K562 (cell line): ENCODE results near the gene HDHD3. TPM values are rescaled to one million over a fixed set of nuclear protein-coding genes. Genes with fewer than 3 reads are reported as not detected.
A peak's percentile ranks its signal among the peaks of the same experiment; 100 is the strongest.

Experiments
- ATAC-seq: fragments of 200-7000 bp; cut with Tn5 transposase; 3 replicates; pipeline ENCODE4 v1.9.1; 2020; ENCODE audit warnings: moderate library complexity
- BruUV-seq: library from RNA; stranded (reverse); fragments of 400-500 nt; replicated peaks from 2 replicates; lab custom pipeline; 2021; lab: Mats Ljungman, UMichigan
- CTCF ChIA-PET: fragments of 300-600 bp; formaldehyde crosslinking; extraction: SDS; loops from one replicate; lab custom pipeline; 2021; ENCODE audit warnings: low intra/inter-chr PET ratio; lab: Yijun Ruan, JAX
- POLR2A ChIA-PET: fragments of 300-600, 350-650 bp; sonication (Branson Sonifier 250); formaldehyde crosslinking; extraction: SDS; loops from one replicate; lab custom pipeline; 2021; ENCODE audit warnings: antibody characterized with exemption, inconsistent platforms; lab: Yijun Ruan, JAX
- DNase-seq, 4 experiments: peaks; one replicate each; pipeline versions ENCODE4 v3.0.0 to v3.0.0-alpha.2; 2011 to 2018; ENCODE audit warnings: low spot score in 3 of 4, mixed read lengths in 3 of 4; ENCODE audit errors: extremely low read depth in 1 of 4
- FAIRE-seq: peaks from 2 replicates; lab custom pipeline; 2011; peaks lifted over from hg19 to GRCh38; lab: Jason Lieb, UNC
- H2AFZ ChIP-seq: 2 replicates; pipeline ENCODE4 v1.6.0; 2011; ENCODE audit warnings: low read depth, low read length, control low read depth, inconsistent platforms
- H3K27ac ChIP-seq: fragments of 200-600 bp; 3 replicates; pipeline ENCODE4 v1.8.0; 2011; ENCODE audit warnings: low read depth, mild to moderate bottlenecking, control low read depth, inconsistent platforms, low read length, moderate library complexity, mixed read lengths; ENCODE audit errors: extremely low read depth
- H3K27me3 ChIP-seq, 2 experiments: fragments of 300-600 bp in 1 of 2; 2 replicates in 1 of 2; 3 replicates in 1 of 2; pipeline versions ENCODE4 v1.6.0 to v1.8.0; 2011; ENCODE audit warnings: inconsistent platforms in 2 of 2, low read length in 2 of 2, mild to moderate bottlenecking in 1 of 2, mixed read lengths in 1 of 2, moderate library complexity in 1 of 2; ENCODE audit not compliant: control insufficient read depth in 2 of 2, insufficient read depth in 2 of 2
- H3K36me3 ChIP-seq: fragments of 300-600 bp; 3 replicates; pipeline ENCODE4 v1.8.0; 2011; ENCODE audit warnings: mild to moderate bottlenecking, low read length, inconsistent platforms; ENCODE audit not compliant: control insufficient read depth, insufficient read depth
- H3K4me1 ChIP-seq, 2 experiments: fragments of 200-600 bp in 1 of 2; replicated peaks in 1 of 2; 2 replicates in 1 of 2; 3 replicates in 1 of 2; pipeline versions ENCODE4 v1.5.1 to v1.8.0; 2011; ENCODE audit warnings: inconsistent platforms in 2 of 2, low read length in 2 of 2, mild to moderate bottlenecking in 1 of 2, mixed read lengths in 1 of 2, moderate library complexity in 1 of 2; ENCODE audit not compliant: control insufficient read depth in 2 of 2, insufficient read depth in 2 of 2
- H3K4me2 ChIP-seq: 2 replicates; pipeline ENCODE4 v1.6.1; 2011; ENCODE audit warnings: low read length, control low read depth, inconsistent platforms, mixed read lengths; ENCODE audit not compliant: insufficient read depth
- H3K4me3 ChIP-seq: fragments of 200-600 bp; sonication (generic), shearing (Covaris generic); 2 replicates; pipeline ENCODE4 v1.5.1; 2016; ENCODE audit warnings: control low read depth, inconsistent platforms
- H3K79me2 ChIP-seq: fragments of 200-600 bp; 3 replicates; pipeline ENCODE4 v1.8.0; 2011; ENCODE audit warnings: low read length, inconsistent platforms; ENCODE audit not compliant: control insufficient read depth, insufficient read depth
- H3K9ac ChIP-seq, 2 experiments: 2 replicates each; pipeline versions ENCODE4 v1.6.0 to v1.6.1; 2011; ENCODE audit warnings: low read depth in 2 of 2, low read length in 2 of 2, control low read depth in 1 of 2, inconsistent platforms in 1 of 2, mild to moderate bottlenecking in 1 of 2, mixed read lengths in 1 of 2; ENCODE audit not compliant: insufficient read depth in 1 of 2
- H3K9me1 ChIP-seq: one replicate; pipeline ENCODE4 v1.6.0; 2011; ENCODE audit warnings: inconsistent platforms, mild to moderate bottlenecking, low read length, moderate library complexity; ENCODE audit not compliant: control insufficient read depth, insufficient read depth
- H3K9me3 ChIP-seq: replicated peaks from 2 replicates; pipeline ENCODE4 v1.5.1; 2011; ENCODE audit warnings: low read depth, low read length, inconsistent platforms; ENCODE audit not compliant: control insufficient read depth, insufficient read depth
- H4K20me1 ChIP-seq: replicated peaks from 2 replicates; pipeline ENCODE4 v1.6.1; 2011; ENCODE audit warnings: low read length, inconsistent platforms, mixed read lengths; ENCODE audit not compliant: control insufficient read depth, insufficient read depth
- BRD9 ChIP-seq: fragments of 450-650 bp; IDR thresholded peaks from 2 replicates; pipeline ENCODE4 v1.6.1; 2018; ENCODE audit warnings: low read depth; ENCODE audit not compliant: partially characterized antibody
- EHMT2 ChIP-seq: fragments of 450-650 bp; IDR thresholded peaks from 2 replicates; pipeline ENCODE4 v1.6.1; 2018; ENCODE audit warnings: antibody characterized with exemption
- HDAC6 ChIP-seq: IDR thresholded peaks from 2 replicates; pipeline ENCODE4 v1.6.1; 2012; ENCODE audit warnings: low read depth, mild to moderate bottlenecking, control low read depth, inconsistent platforms, low read length, moderate library complexity
- HIVEP1 ChIP-seq: fragments of 250-450 bp; sonication (Bioruptor Pico); IDR thresholded peaks from 2 replicates; pipeline ENCODE4 v1.4.0; 2020; ENCODE audit warnings: mild to moderate bottlenecking
- HMG20A ChIP-seq: fragments of 450-650 bp; formaldehyde crosslinking; conservative IDR thresholded peaks from 2 replicates; pipeline ENCODE4 v1.4.0; 2020; ENCODE audit warnings: mild to moderate bottlenecking, mixed read lengths
- MBD2 ChIP-seq: sonication (generic); IDR thresholded peaks from 2 replicates; pipeline ENCODE4 v1.6.1; 2016; ENCODE audit warnings: low read depth, borderline replicate concordance
- NCOA2 ChIP-seq, 2 experiments: fragments of 450-650 bp; IDR thresholded peaks; 2 replicates each; pipeline ENCODE4 v1.6.1; 2018; ENCODE audit warnings: mild to moderate bottlenecking in 2 of 2, moderate library complexity in 1 of 2; ENCODE audit not compliant: partially characterized antibody in 2 of 2
- NFIC ChIP-seq: fragments of 450-650 bp; IDR thresholded peaks from 2 replicates; pipeline ENCODE4 v1.6.1; 2017; ENCODE audit warnings: mild to moderate bottlenecking, inconsistent platforms
- NR1H2 ChIP-seq: sonication (generic); formaldehyde crosslinking; IDR thresholded peaks from 2 replicates; pipeline ENCODE4 v1.4.0; 2020; ENCODE audit warnings: mild to moderate bottlenecking, missing genetic modification reagents
- ZNF174 ChIP-seq: fragments of 250-450 bp; sonication (Bioruptor Pico); IDR thresholded peaks from 2 replicates; pipeline ENCODE4 v1.4.0; 2020; ENCODE audit warnings: mild to moderate bottlenecking
- WGBS: fragments of 100-300 bp; shearing (Covaris generic); methylation state at CpG from one replicate; pipeline ENCODE4 v1.1.6; 2016; ENCODE audit warnings: low coverage, mixed read lengths; ENCODE audit not compliant: insufficient coverage; ENCODE audit errors: missing lambda C conversion rate; 5-methylcytosine and 5-hydroxymethylcytosine counted together
- in situ Hi-C: fragments of 300-500 bp; cut with MboI; formaldehyde crosslinking; loops from 4 replicates; pipeline ENCODE4 v1.15.0; 2018; ENCODE audit warnings: inconsistent platforms, mixed read lengths
- intact Hi-C: fragments of 100-400 bp; cut with micrococcal nuclease; formaldehyde crosslinking; loops from 2 replicates; pipeline ENCODE4 v1.14.2; 2022
- polyA plus RNA-seq, 8 experiments: library from polyadenylated mRNA; depleted of rRNA in 4 of 8; stranded (reverse) in 5 of 8; unstranded in 3 of 8; fragments of >200 nt; fragmentation: Nextera tagmentation in 2 of 8; fragmentation: Illumina TruSeq in 1 of 8; extraction: Ambion mirVana in 2 of 8; extraction: Trizol in 1 of 8; gene quantifications; 2 replicates each; pipeline versions ENCODE4 v1.2.1 to v1.2.3, GENCODE V29; 2011 to 2014; ENCODE audit warnings: inconsistent platforms in 1 of 8, missing spikeins in 1 of 8
- total RNA-seq, 7 experiments: library from RNA; depleted of rRNA in 6 of 7; stranded (reverse); fragments of >200 nt in 6 of 7; fragmentation: Illumina TruSeq in 2 of 7; extraction: Trizol in 2 of 7; gene quantifications; 2 replicates each; pipeline versions ENCODE4 v1.2.1 to v1.2.3, GENCODE V29; 2011 to 2021; ENCODE audit warnings: low replicate concordance in 1 of 7
- TF ChIP-seq, protein P1 (sequence below), 2 experiments: IDR thresholded peaks in 1 of 2; conservative IDR thresholded peaks in 1 of 2; 2 replicates each; pipeline ENCODE4 v1.6.1; 2016; ENCODE audit warnings: low read depth in 2 of 2, mild to moderate bottlenecking in 1 of 2, missing compliant biosample characterization in 1 of 2, missing genetic modification characterization in 1 of 2, moderate library complexity in 1 of 2

The HDHD3 gene
- total and polyA plus RNA-seq, 9 of the 15 experiments (the other 6 are each of a cell fraction or from before 2014, with no cell fraction given) = 1.1 to 19.1 (median 10.9) TPM

DNA sequence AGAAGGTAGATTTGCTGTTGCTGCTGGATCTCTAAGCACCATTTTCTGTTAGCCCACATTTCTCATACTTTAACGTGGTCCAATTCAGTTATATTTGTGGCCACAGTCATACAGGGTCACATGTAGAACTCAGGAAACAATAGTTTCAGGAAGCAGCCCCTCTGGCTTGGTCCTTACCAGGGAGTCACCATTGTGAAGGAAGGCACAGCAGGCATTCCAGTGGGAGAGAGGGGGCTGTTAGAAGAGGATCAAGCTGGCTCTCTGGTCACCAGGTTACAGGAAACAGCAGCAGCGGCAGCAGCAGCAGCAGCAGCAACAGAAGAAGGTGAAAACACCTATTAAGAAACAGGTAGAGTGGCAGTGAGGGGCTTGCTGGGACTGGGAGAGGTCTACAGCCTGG, 48.3 kb upstream of the HDHD3 start:
- in situ Hi-C loops = no loop called here
- no peaks in the 10 kb centered on the region for H3K9me1 ChIP-seq
- H3K4me3 ChIP-seq = no peak overlapping the region
- no peaks in the 10 kb centered on the region for H3K4me1 ChIP-seq
- H3K9ac ChIP-seq = no peak overlapping the region; a peak in 1 of 4 replicates
- FAIRE-seq = no peak
- H3K4me2 ChIP-seq = no peak overlapping the region
- no peaks in the 10 kb centered on the region for H3K36me3 ChIP-seq
- no TSS peak for BruUV-seq
- H3K27me3 ChIP-seq = peaks cover 10 to 13% of the 10 kb centered on the region in 2 experiments; a peak in 3 of 5 replicates
- H4K20me1 ChIP-seq = no peaks in the 10 kb centered on the region
- TF ChIP-seq HMG20A (CRISPR knock-in tag) (no peak), NFIC (no peak), NCOA2 (IDR thresholded peaks at IDR 0.05; ENCODE audit: partially characterized antibody in 2 of 2) (no peak)
- TF ChIP-seq, all 486 proteins: peak for 0
- 0% methylated on average over 2 of the region's 2 CpGs for WGBS
- DNase-seq (no peak), ATAC-seq (no peak)
- intact Hi-C loops = no loop called here
- no peaks in the 10 kb centered on the region for H3K79me2 ChIP-seq
- no peaks in the 10 kb centered on the region for H3K9me3 ChIP-seq
- no peak overlapping the region for H2AFZ ChIP-seq
- CTCF ChIA-PET = no interaction called here
- no peak overlapping the region for H3K27ac ChIP-seq
- POLR2A ChIA-PET = interaction anchor here (2.0 kb wide), 1 partner anchor 13 kb away, joined by 5 read pairs; no protein-coding TSS in a partner anchor

DNA sequence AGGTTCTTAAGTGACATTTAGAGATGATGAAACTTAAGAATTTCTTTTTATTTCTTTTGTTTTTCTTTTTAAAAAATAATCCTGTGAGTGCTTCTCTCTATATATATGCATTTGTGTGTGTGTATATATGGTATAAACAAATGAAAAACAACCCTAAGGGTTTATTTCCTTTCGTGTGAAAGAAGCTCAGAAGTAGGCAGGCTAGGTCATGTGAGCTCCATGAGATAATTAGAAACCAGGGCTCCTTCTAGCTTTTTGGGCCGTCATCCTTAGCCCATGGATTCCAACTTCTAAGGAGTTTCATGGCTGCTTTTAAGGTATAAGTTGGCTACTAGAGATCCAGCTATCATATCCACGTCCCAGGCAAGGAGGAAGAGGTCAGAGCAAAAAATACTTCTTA, 44.9 kb upstream of the HDHD3 start:
- Histone ChIP-seq H3K27ac (no peak overlapping the region), H3K27me3 (peaks cover 6 to 13% of the 10 kb centered on the region in 2 experiments; a peak in 3 of 5 replicates)
- TF ChIP-seq, protein P1, sequence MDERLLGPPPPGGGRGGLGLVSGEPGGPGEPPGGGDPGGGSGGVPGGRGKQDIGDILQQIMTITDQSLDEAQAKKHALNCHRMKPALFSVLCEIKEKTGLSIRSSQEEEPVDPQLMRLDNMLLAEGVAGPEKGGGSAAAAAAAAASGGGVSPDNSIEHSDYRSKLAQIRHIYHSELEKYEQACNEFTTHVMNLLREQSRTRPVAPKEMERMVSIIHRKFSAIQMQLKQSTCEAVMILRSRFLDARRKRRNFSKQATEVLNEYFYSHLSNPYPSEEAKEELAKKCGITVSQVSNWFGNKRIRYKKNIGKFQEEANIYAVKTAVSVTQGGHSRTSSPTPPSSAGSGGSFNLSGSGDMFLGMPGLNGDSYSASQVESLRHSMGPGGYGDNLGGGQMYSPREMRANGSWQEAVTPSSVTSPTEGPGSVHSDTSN (CRISPR knock-in tag; IDR thresholded peaks at IDR 0.05; ENCODE audit: low read depth) = no peak
- TF ChIP-seq, protein P1 (tag; conservative IDR thresholded peaks at IDR 0.05; ENCODE audit: low read depth) = no peak
- TF ChIP-seq BRD9 (no peak), HDAC6 (no peak), MBD2 (no peak), ZNF174 (CRISPR knock-in tag) (no peak), NR1H2 (CRISPR knock-in tag) (no peak), HIVEP1 (CRISPR knock-in tag) (no peak), EHMT2 (no peak)

More for the DNA sequence above, 44.9 kb upstream of the HDHD3 start:
- H3K9me3 ChIP-seq = no peaks in the 10 kb centered on the region
- no peak overlapping the region for H3K4me2 ChIP-seq
- H2AFZ ChIP-seq = 0 out of 2 replicates have a peak overlapping the region, but pooled peaks have one; percentile 40
- in situ Hi-C loops = no loop called here
- no peak for ATAC-seq
- BruUV-seq = no TSS peak
- no peaks in the 10 kb centered on the region for H3K4me1 ChIP-seq
- 16% methylated on average over 3 of the region's 3 CpGs for WGBS
- intact Hi-C loops = no loop called here
- ChIA-PET POLR2A (interaction anchor here (1.4 to 1.5 kb wide), 3 partner anchors 8 to 34 kb away, joined by 3 to 7 read pairs (median 5); partner anchors contain the start of genes C9orf43 and POLE3), CTCF (no interaction called here)
- H3K9me1 ChIP-seq = no peaks in the 10 kb centered on the region
- no peaks in the 10 kb centered on the region for H3K36me3 ChIP-seq
- no peaks in the 10 kb centered on the region for H3K79me2 ChIP-seq
- H3K4me3 ChIP-seq = no peak overlapping the region
- H4K20me1 ChIP-seq = no peaks in the 10 kb centered on the region
- no peak overlapping the region for H3K9ac ChIP-seq
- no peak for FAIRE-seq
- DNase-seq = no peak
